K562 (cell line): Measurements from ENCODE around the gene OSGEP. TPM values are rescaled to one million over a fixed set of nuclear protein-coding genes. Genes with fewer than 3 reads are reported as not detected.

Experiments
- ATAC-seq: fragments of 200-7000 bp; cut with Tn5 transposase; 3 replicates; pipeline ENCODE4 v1.9.1; 2020; ENCODE audit warnings: moderate library complexity
- BruUV-seq: library from RNA; stranded (reverse); fragments of 400-500 nt; replicated peaks from 2 replicates; lab custom pipeline; 2021; lab: Mats Ljungman, UMichigan
- CTCF ChIA-PET: fragments of 300-600 bp; formaldehyde crosslinking; extraction: SDS; loops from one replicate; lab custom pipeline; 2021; ENCODE audit warnings: low intra/inter-chr PET ratio; lab: Yijun Ruan, JAX
- POLR2A ChIA-PET: fragments of 300-600, 350-650 bp; sonication (Branson Sonifier 250); formaldehyde crosslinking; extraction: SDS; loops from one replicate; lab custom pipeline; 2021; ENCODE audit warnings: antibody characterized with exemption, inconsistent platforms; lab: Yijun Ruan, JAX
- DNase-seq, 4 experiments: peaks; one replicate each; pipeline versions ENCODE4 v3.0.0 to v3.0.0-alpha.2; 2011 to 2018; ENCODE audit warnings: low spot score in 3 of 4, mixed read lengths in 3 of 4; ENCODE audit errors: extremely low read depth in 1 of 4
- FAIRE-seq: peaks from 2 replicates; lab custom pipeline; 2011; peaks lifted over from hg19 to GRCh38; lab: Jason Lieb, UNC
- H2AFZ ChIP-seq: 2 replicates; pipeline ENCODE4 v1.6.0; 2011; ENCODE audit warnings: low read depth, low read length, control low read depth, inconsistent platforms
- H3K27ac ChIP-seq: fragments of 200-600 bp; 3 replicates; pipeline ENCODE4 v1.8.0; 2011; ENCODE audit warnings: low read depth, mild to moderate bottlenecking, control low read depth, inconsistent platforms, low read length, moderate library complexity, mixed read lengths; ENCODE audit errors: extremely low read depth
- H3K27me3 ChIP-seq, 2 experiments: fragments of 300-600 bp in 1 of 2; 2 replicates in 1 of 2; 3 replicates in 1 of 2; pipeline versions ENCODE4 v1.6.0 to v1.8.0; 2011; ENCODE audit warnings: inconsistent platforms in 2 of 2, low read length in 2 of 2, mild to moderate bottlenecking in 1 of 2, mixed read lengths in 1 of 2, moderate library complexity in 1 of 2; ENCODE audit not compliant: control insufficient read depth in 2 of 2, insufficient read depth in 2 of 2
- H3K36me3 ChIP-seq: fragments of 300-600 bp; 3 replicates; pipeline ENCODE4 v1.8.0; 2011; ENCODE audit warnings: mild to moderate bottlenecking, low read length, inconsistent platforms; ENCODE audit not compliant: control insufficient read depth, insufficient read depth
- H3K4me1 ChIP-seq, 2 experiments: fragments of 200-600 bp in 1 of 2; replicated peaks in 1 of 2; 2 replicates in 1 of 2; 3 replicates in 1 of 2; pipeline versions ENCODE4 v1.5.1 to v1.8.0; 2011; ENCODE audit warnings: inconsistent platforms in 2 of 2, low read length in 2 of 2, mild to moderate bottlenecking in 1 of 2, mixed read lengths in 1 of 2, moderate library complexity in 1 of 2; ENCODE audit not compliant: control insufficient read depth in 2 of 2, insufficient read depth in 2 of 2
- H3K4me2 ChIP-seq: 2 replicates; pipeline ENCODE4 v1.6.1; 2011; ENCODE audit warnings: low read length, control low read depth, inconsistent platforms, mixed read lengths; ENCODE audit not compliant: insufficient read depth
- H3K4me3 ChIP-seq: fragments of 200-600 bp; sonication (generic), shearing (Covaris generic); 2 replicates; pipeline ENCODE4 v1.5.1; 2016; ENCODE audit warnings: control low read depth, inconsistent platforms
- H3K79me2 ChIP-seq: fragments of 200-600 bp; 3 replicates; pipeline ENCODE4 v1.8.0; 2011; ENCODE audit warnings: low read length, inconsistent platforms; ENCODE audit not compliant: control insufficient read depth, insufficient read depth
- H3K9ac ChIP-seq, 2 experiments: 2 replicates each; pipeline versions ENCODE4 v1.6.0 to v1.6.1; 2011; ENCODE audit warnings: low read depth in 2 of 2, low read length in 2 of 2, control low read depth in 1 of 2, inconsistent platforms in 1 of 2, mild to moderate bottlenecking in 1 of 2, mixed read lengths in 1 of 2; ENCODE audit not compliant: insufficient read depth in 1 of 2
- H3K9me1 ChIP-seq: one replicate; pipeline ENCODE4 v1.6.0; 2011; ENCODE audit warnings: inconsistent platforms, mild to moderate bottlenecking, low read length, moderate library complexity; ENCODE audit not compliant: control insufficient read depth, insufficient read depth
- H3K9me3 ChIP-seq: replicated peaks from 2 replicates; pipeline ENCODE4 v1.5.1; 2011; ENCODE audit warnings: low read depth, low read length, inconsistent platforms; ENCODE audit not compliant: control insufficient read depth, insufficient read depth
- H4K20me1 ChIP-seq: replicated peaks from 2 replicates; pipeline ENCODE4 v1.6.1; 2011; ENCODE audit warnings: low read length, inconsistent platforms, mixed read lengths; ENCODE audit not compliant: control insufficient read depth, insufficient read depth
- GABPA ChIP-seq: fragments of 200-800 bp; sonication (Bioruptor generic); conservative IDR thresholded peaks from 2 replicates; pipeline ENCODE4 v1.6.1; 2016; ENCODE audit warnings: low read depth, missing genetic modification characterization, missing compliant biosample characterization
- SMAD2 ChIP-seq: fragments of 150-350 bp; IDR thresholded peaks from 2 replicates; pipeline ENCODE4 v1.6.1; 2014; ENCODE audit warnings: low read depth, mild to moderate bottlenecking, low read length
- WGBS: fragments of 100-300 bp; shearing (Covaris generic); methylation state at CpG from one replicate; pipeline ENCODE4 v1.1.6; 2016; ENCODE audit warnings: low coverage, mixed read lengths; ENCODE audit not compliant: insufficient coverage; ENCODE audit errors: missing lambda C conversion rate; 5-methylcytosine and 5-hydroxymethylcytosine counted together
- in situ Hi-C: fragments of 300-500 bp; cut with MboI; formaldehyde crosslinking; loops from 4 replicates; pipeline ENCODE4 v1.15.0; 2018; ENCODE audit warnings: inconsistent platforms, mixed read lengths
- intact Hi-C: fragments of 100-400 bp; cut with micrococcal nuclease; formaldehyde crosslinking; loops from 2 replicates; pipeline ENCODE4 v1.14.2; 2022
- polyA plus RNA-seq, 8 experiments: library from polyadenylated mRNA; depleted of rRNA in 4 of 8; stranded (reverse) in 5 of 8; unstranded in 3 of 8; fragments of >200 nt; fragmentation: Nextera tagmentation in 2 of 8; fragmentation: Illumina TruSeq in 1 of 8; extraction: Ambion mirVana in 2 of 8; extraction: Trizol in 1 of 8; gene quantifications; 2 replicates each; pipeline versions ENCODE4 v1.2.1 to v1.2.3, GENCODE V29; 2011 to 2014; ENCODE audit warnings: inconsistent platforms in 1 of 8, missing spikeins in 1 of 8
- total RNA-seq, 7 experiments: library from RNA; depleted of rRNA in 6 of 7; stranded (reverse); fragments of >200 nt in 6 of 7; fragmentation: Illumina TruSeq in 2 of 7; extraction: Trizol in 2 of 7; gene quantifications; 2 replicates each; pipeline versions ENCODE4 v1.2.1 to v1.2.3, GENCODE V29; 2011 to 2021; ENCODE audit warnings: low replicate concordance in 1 of 7

OSGEP gene
- total and polyA plus RNA-seq, 9 of the 15 experiments (the other 6 are each of a cell fraction or from before 2014, with no cell fraction given) = 32.1 to 59.2 (median 44.1) TPM

GRCh38 chr14:20460458-20461224 is 6.0 kb upstream of the OSGEP start:
- peak overlapping the region; percentile 76 for H3K4me3 ChIP-seq
- H3K4me2 ChIP-seq = peak overlapping the region; percentile 90
- DNase-seq = peak; percentile 29 to 70 (median 48)
- POLR2A ChIA-PET = interaction anchor here (0.6 to 2.7 kb wide), 7 partner anchors 11 to 139 kb away, joined by 3 to 36 read pairs (median 4); partner anchors contain the start of gene PARP2
- 4% methylated on average over 26 of the region's 32 CpGs for WGBS
- BruUV-seq = TSS peak; percentile 52
- TF ChIP-seq SMAD2 = no peak
- 0 out of 2 replicates have a peak, but pooled peaks have one; percentile 2 for TF ChIP-seq GABPA (tag)
- TF ChIP-seq, all 486 proteins: peak for 1
- no peak for FAIRE-seq
- H3K9me1 ChIP-seq = no peaks in the 10 kb centered on the region
- ATAC-seq = peak; percentile 16
- intact Hi-C loops (loop anchor here (1.0 to 2.0 kb wide), 2 partner anchors 30 to 128 kb away; no protein-coding TSS in a partner anchor), in situ Hi-C loops (no loop called here)
- peak overlapping the region; percentile 72 to 93 for H3K9ac ChIP-seq
- no peaks in the 10 kb centered on the region for H3K9me3 ChIP-seq
- H3K27ac ChIP-seq = peak overlapping the region; percentile 96
- peak overlapping the region; percentile 72; the same call in 1 of the 2 replicates for H2AFZ ChIP-seq
- no peaks in the 10 kb centered on the region for H4K20me1 ChIP-seq
- no peaks in the 10 kb centered on the region for H3K27me3 ChIP-seq
- peaks cover 43% of the 10 kb centered on the region for H3K36me3 ChIP-seq
- peaks cover 26 to 33% of the 10 kb centered on the region in 2 experiments for H3K4me1 ChIP-seq
- H3K79me2 ChIP-seq = peaks cover 50% of the 10 kb centered on the region
- CTCF ChIA-PET = no interaction called here
